GM12872 (cell line): ENCODE measurements around the gene ELSPBP1.

Experiments used
- CTCF ChIP-seq: IDR thresholded peaks from 3 replicates; pipeline ENCODE4 v1.5.1; 2011; ENCODE audit warnings: low read depth, mild to moderate bottlenecking, low read length, moderate library complexity; ENCODE audit not compliant: insufficient read depth

The ELSPBP1 gene

GRCh38 chr19:48025480-48025879 lies 31.0 kb downstream of the ELSPBP1 start:
- TF ChIP-seq CTCF: no peak

- TF ChIP-seq CTCF: no peak
Measured at GRCh38 chr19:48029431-48029830, 35.0 kb downstream of the ELSPBP1 start.

DNA sequence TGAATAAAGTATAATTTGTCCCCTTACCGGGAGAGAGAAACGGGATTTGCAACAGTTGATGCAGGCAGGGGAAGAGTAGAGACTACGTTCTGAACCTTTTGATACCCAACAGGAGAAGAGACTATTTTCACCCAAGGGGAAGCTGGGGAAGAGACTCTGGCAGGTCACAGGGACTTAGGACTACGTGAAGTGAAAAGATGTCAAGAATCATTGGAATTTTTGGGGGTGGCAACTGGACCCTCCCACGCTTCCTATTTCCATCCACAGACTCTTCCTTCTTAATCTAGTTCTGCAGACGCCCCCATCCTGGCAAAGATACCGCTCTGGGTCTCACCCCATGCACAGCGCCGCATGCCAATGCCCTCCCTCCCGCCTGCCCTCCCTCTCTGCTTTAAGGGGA lies 35.6 kb downstream of the ELSPBP1 start:
- no peak for TF ChIP-seq CTCF

GRCh38 chr19:48033604-48034003 lies 39.2 kb downstream of the ELSPBP1 start:
- TF ChIP-seq CTCF: no peak

GRCh38 chr19:48036765-48037164 lies 42.3 kb downstream of the ELSPBP1 start:
- no peak for TF ChIP-seq CTCF

DNA sequence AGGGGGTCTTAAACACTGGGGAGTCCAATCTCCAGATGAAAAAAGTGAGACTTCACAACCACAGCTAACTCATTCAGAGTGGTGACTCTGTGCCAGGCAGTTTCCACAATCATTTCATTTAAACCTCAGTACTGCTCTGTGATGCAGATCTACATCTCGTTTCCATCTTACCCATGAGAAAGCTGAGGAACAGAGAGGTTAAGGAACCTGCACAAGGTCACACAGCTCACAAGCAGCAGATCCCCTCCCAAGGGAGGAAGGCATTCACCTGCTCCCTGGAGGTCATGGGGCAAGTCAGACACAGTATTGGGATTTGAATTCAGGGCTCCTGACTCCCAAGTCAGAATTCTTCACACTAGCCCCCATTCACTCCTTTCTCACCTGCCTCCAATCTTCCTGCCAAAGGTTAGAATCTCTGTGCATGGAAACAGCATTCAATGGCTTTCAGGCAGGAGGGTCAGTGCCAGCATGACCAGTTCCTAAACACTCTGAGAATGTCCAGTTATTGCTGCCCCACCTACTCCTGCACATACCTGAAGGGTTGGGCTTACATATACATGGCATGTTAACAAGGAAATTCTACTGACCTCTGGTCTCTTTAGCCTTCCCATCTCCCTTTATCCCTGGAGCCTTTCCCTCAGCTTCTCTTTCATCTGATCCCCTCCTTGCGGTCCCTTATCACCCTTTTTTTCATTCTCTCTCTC lies 47.6 kb downstream of the ELSPBP1 start:
- TF ChIP-seq CTCF: no peak

DNA sequence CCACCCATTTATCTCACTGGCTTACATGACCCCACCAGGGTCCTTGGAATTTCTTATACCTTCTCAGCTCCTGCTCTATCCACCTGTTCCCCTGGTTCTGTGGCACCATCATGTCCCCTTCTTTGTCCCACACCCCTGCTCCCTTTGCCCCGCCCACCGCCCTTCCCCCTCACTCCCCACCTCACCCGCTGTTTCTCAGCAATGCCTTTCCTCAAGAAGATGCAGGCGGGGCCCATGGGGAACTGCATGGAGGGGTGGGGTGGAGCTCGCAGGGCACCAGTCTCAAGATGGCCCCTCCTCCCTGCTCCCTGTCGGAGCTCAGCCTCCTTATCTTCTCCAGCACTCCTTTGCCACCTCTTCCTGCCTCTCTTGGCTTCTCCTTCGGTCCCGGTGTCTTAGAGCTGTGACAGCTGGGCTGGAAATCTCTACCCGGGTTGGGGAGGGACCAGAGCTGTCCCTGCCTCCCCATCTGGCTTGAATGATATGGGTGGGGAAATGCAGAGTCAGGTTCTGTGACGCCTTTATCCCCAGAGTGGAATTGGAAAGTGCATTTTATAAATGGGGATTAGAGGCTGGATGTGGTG lies 49.3 kb downstream of the ELSPBP1 start, which contains the start of gene CABP5:
CABP5 (minus strand) TSS at position 405 of the 584 bp plus-strand sequence; CDS start at position 248, 157 bp downstream.
- TF ChIP-seq CTCF: no peak
